Thoracic aorta (tissue), 2 donors: Measurements from ENCODE around the gene TAS1R1. TPM values are rescaled to one million over a fixed set of nuclear protein-coding genes. Genes with fewer than 3 reads are reported as not detected.

Experiments used
- ATAC-seq: fragments of 150-250 bp; one replicate; pipeline ENCODE4 v1.8.0; 2017; ENCODE audit warnings: low read depth; ENCODE audit not compliant: insufficient number of reproducible peaks, low FRiP score
- DNase-seq: peaks from one replicate; pipeline ENCODE4 v3.0.0-alpha.2; 2020; ENCODE audit warnings: low spot score
- H3K27ac ChIP-seq, 2 donors: fragments of 200-600 bp; sonication (generic); 1 replicate in 1 of 2; 2 replicates in 1 of 2; pipeline ENCODE4 v1.5.1; 2016; ENCODE audit warnings: mild to moderate bottlenecking in 2 of 2, moderate library complexity in 2 of 2
- H3K27me3 ChIP-seq: fragments of 200-600 bp; sonication (generic); replicated peaks from 2 replicates; pipeline ENCODE4 v1.6.0; 2016; ENCODE audit warnings: mild to moderate bottlenecking; ENCODE audit not compliant: insufficient read depth
- H3K36me3 ChIP-seq: fragments of 200-600 bp; sonication (generic); one replicate; pipeline ENCODE4 v1.5.1; 2016
- H3K4me1 ChIP-seq, 2 donors: fragments of 200-600 bp; sonication (generic); 1 replicate in 1 of 2; 2 replicates in 1 of 2; pipeline versions ENCODE4 v1.5.1 to v1.6.0; 2016; ENCODE audit warnings: low read depth in 2 of 2, mild to moderate bottlenecking in 1 of 2; ENCODE audit not compliant: control insufficient read depth in 1 of 2
- H3K4me3 ChIP-seq: fragments of 200-600 bp; sonication (generic); 2 replicates; pipeline ENCODE4 v1.5.1; 2016; ENCODE audit warnings: mild to moderate bottlenecking
- H3K9me3 ChIP-seq: fragments of 200-600 bp; sonication (generic); 2 replicates; pipeline ENCODE4 v1.5.1; 2016
- total RNA-seq, 2 donors: library from RNA; depleted of rRNA; stranded (reverse); fragments of >200 nt; gene quantifications; one replicate each; pipeline versions ENCODE4 v1.1.0 to v1.2.3, GENCODE V29; 2016
- TF ChIP-seq, protein P1 (sequence below): fragments of 200-600 bp; sonication (generic); IDR thresholded peaks from one replicate; pipeline ENCODE4 v1.5.1; 2019; ENCODE audit warnings: antibody characterized with exemption

TAS1R1 gene
- total RNA-seq, 2 donors from 2014 or later: 0.81 TPM; not detected in 1

- Histone ChIP-seq H3K9me3 (no peaks in the 10 kb centered on the region), H3K4me3 (no peak overlapping the region), H3K36me3 (no peaks in the 10 kb centered on the region), H3K27me3 (no peaks in the 10 kb centered on the region), H3K4me1 (peaks cover 11 to 22% of the 10 kb centered on the region in 2 donors), H3K27ac (no peak overlapping the region)
- no peak for ATAC-seq
- TF ChIP-seq, protein P1, sequence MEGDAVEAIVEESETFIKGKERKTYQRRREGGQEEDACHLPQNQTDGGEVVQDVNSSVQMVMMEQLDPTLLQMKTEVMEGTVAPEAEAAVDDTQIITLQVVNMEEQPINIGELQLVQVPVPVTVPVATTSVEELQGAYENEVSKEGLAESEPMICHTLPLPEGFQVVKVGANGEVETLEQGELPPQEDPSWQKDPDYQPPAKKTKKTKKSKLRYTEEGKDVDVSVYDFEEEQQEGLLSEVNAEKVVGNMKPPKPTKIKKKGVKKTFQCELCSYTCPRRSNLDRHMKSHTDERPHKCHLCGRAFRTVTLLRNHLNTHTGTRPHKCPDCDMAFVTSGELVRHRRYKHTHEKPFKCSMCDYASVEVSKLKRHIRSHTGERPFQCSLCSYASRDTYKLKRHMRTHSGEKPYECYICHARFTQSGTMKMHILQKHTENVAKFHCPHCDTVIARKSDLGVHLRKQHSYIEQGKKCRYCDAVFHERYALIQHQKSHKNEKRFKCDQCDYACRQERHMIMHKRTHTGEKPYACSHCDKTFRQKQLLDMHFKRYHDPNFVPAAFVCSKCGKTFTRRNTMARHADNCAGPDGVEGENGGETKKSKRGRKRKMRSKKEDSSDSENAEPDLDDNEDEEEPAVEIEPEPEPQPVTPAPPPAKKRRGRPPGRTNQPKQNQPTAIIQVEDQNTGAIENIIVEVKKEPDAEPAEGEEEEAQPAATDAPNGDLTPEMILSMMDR: no peak
- DNase-seq: no peak
Measured at GRCh38 chr1:6510493-6510892, 44.6 kb upstream of the TAS1R1 start.

DNA sequence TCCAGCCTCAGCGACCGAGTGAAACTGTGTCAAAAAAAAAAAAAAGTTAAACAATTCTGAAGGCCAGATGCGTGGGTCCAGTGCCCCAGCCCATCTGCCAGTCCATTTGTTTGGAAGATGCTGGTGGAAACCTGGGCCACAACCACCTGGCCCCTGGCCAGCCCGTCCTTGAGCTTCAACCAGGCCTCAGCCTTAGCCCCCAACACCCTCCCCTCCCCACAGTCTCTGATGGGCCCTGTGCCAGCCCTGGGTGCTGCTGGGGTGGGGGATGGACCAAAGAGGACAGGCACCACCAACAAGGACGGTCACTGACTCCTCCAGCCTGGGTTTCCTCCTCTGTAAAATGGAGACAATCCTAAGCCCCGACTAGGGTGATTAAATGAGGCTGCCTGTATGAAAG, 44.1 kb upstream of the TAS1R1 start:
- H3K4me1 ChIP-seq: peaks cover 11 to 22% of the 10 kb centered on the region in 2 donors
- TF ChIP-seq, protein P1: no peak
- no peaks in the 10 kb centered on the region for H3K36me3 ChIP-seq
- no peak overlapping the region for H3K4me3 ChIP-seq
- no peak for ATAC-seq
- H3K9me3 ChIP-seq: no peaks in the 10 kb centered on the region
- no peaks in the 10 kb centered on the region for H3K27me3 ChIP-seq
- no peak for DNase-seq
- H3K27ac ChIP-seq: no peak overlapping the region

- Histone ChIP-seq H3K36me3 (no peaks in the 10 kb centered on the region), H3K27me3 (no peaks in the 10 kb centered on the region), H3K27ac (no peak overlapping the region), H3K4me1 (peaks cover 9 to 19% of the 10 kb centered on the region in 2 donors), H3K9me3 (no peaks in the 10 kb centered on the region), H3K4me3 (no peak overlapping the region)
- DNase-seq: no peak
- no peak for ATAC-seq
- TF ChIP-seq, protein P1: no peak
Measured at GRCh38 chr1:6511561-6512244, 43.4 kb upstream of the TAS1R1 start.

- Histone ChIP-seq H3K4me3 (no peak overlapping the region), H3K9me3 (no peaks in the 10 kb centered on the region), H3K36me3 (no peaks in the 10 kb centered on the region), H3K27ac (no peak overlapping the region), H3K27me3 (no peaks in the 10 kb centered on the region), H3K4me1 (peaks cover 3 to 12% of the 10 kb centered on the region in 2 donors)
- no peak for ATAC-seq
- no peak for DNase-seq
- TF ChIP-seq, protein P1: no peak
Measured at GRCh38 chr1:6512245-6512907, 42.7 kb upstream of the TAS1R1 start.

DNA sequence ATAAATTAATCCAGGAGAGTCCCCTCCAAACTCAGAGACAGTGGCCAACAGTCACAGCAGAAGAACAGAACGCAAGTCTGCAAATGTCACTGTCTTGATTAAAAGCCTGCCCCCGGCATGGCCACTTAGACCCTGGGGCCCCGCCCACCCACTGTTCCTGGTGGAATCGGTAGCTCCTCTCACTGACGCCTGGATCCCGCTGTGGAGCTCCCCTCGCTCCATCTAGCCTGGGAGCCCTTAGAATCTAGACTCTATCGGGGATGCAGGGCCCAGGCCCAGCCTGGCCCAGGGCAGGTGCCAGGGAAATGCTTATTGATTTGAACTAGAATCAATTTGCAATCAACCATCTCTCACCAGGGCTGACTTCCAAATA, 42.2 kb upstream of the TAS1R1 start:
- TF ChIP-seq, protein P1: no peak
- H3K27ac ChIP-seq: peak overlapping the region in 1 of 2 donors; percentile 37
- H3K36me3 ChIP-seq: no peaks in the 10 kb centered on the region
- no peak for DNase-seq
- no peak overlapping the region for H3K4me3 ChIP-seq
- H3K27me3 ChIP-seq: no peaks in the 10 kb centered on the region
- no peaks in the 10 kb centered on the region for H3K9me3 ChIP-seq
- H3K4me1 ChIP-seq: peaks cover 3 to 7% of the 10 kb centered on the region in 2 donors
- no peak for ATAC-seq
